NT2/D1 (cell line): ENCODE measurements around the gene CAPN13.

Source experiments
- SUZ12 ChIP-seq: IDR thresholded peaks from 2 replicates; pipeline ENCODE4 v1.6.1; 2011; ENCODE audit not compliant: insufficient read length, insufficient read depth; ENCODE audit errors: extremely low read depth
- YY1 ChIP-seq: IDR thresholded peaks from 2 replicates; pipeline ENCODE4 v1.6.1; 2011; ENCODE audit not compliant: insufficient read length, insufficient read depth

DNA sequence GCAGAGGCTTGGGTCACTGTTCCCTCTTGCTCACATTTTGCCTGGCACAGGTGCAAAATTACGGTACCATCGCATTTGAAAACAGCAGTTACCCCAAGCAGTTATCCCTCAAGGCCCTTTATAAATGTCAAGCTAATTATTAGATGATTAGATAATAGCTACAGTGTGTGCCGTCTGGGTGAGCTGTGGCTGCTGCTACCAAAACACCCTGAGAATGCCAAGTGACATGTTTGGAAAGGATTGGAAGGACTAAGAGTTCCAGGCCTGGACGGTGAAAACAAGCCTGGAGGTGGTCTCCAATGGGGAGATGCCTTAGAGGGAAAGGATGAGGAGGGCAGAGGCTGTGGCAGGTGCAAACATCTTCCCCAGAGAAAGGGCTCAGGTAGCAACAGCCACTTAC lies 120.6 kb downstream of the CAPN13 start:
- no peak for TF ChIP-seq YY1
- no peak for TF ChIP-seq SUZ12
